Memory B cell (primary cell): ENCODE results near the gene KCNAB1.
A peak's percentile ranks its signal among the peaks of the same experiment; 100 is the strongest.
"Not testable (repeated sequence)": the region's sequence is repeated elsewhere in the genome, so short reads cannot be mapped to it uniquely, and the experiment has no call there.

ENCODE experiments used
- ATAC-seq: fragments of 150-1000 bp; cut with Tn5 transposase; 2 replicates; pipeline ENCODE4 v1.10.0; 2021; ENCODE audit warnings: low read depth, mild to moderate bottlenecking, moderate library complexity
- DNase-seq, 2 donors: peaks; one replicate each; pipeline ENCODE4 v3.0.0; 2022; ENCODE audit warnings: low spot score in 2 of 2
- H3K27ac Mint-ChIP-seq: one replicate; pipeline ENCODE4 v1.8.0; 2022; ENCODE audit warnings: mild to moderate bottlenecking, moderate library complexity, mixed read lengths
- H3K27me3 Mint-ChIP-seq: one replicate; pipeline ENCODE4 v1.8.0; 2022; ENCODE audit warnings: mixed read lengths
- H3K36me3 Mint-ChIP-seq: one replicate; pipeline ENCODE4 v1.8.0; 2022; ENCODE audit warnings: mild to moderate bottlenecking, mixed read lengths
- H3K4me1 Mint-ChIP-seq: one replicate; pipeline ENCODE4 v1.8.0; 2022; ENCODE audit warnings: mixed read lengths
- H3K4me3 Mint-ChIP-seq: one replicate; pipeline ENCODE4 v1.8.0; 2022; ENCODE audit warnings: mild to moderate bottlenecking, moderate library complexity, mixed read lengths
- H3K9me3 Mint-ChIP-seq: one replicate; pipeline ENCODE4 v1.8.0; 2022; ENCODE audit warnings: mixed read lengths

Gene KCNAB1

GRCh38 chr3:156120528-156121251 lies at the start of gene KCNAB1:
KCNAB1 (plus strand) TSS chr3:156120578.
- H3K4me1 Mint-ChIP-seq, result no peaks in the 10 kb centered on the region
- no peak for ATAC-seq
- H3K27me3 Mint-ChIP-seq, result peaks cover 6% of the 10 kb centered on the region
- no peaks in the 10 kb centered on the region for H3K36me3 Mint-ChIP-seq
- H3K27ac Mint-ChIP-seq, result no peak within 1 kb of the TSS
- H3K4me3 Mint-ChIP-seq, result no peak within 1 kb of the TSS
- DNase-seq, result no peak
- H3K9me3 Mint-ChIP-seq, result no peaks in the 10 kb centered on the region

- no peaks in the 10 kb centered on the region for H3K36me3 Mint-ChIP-seq
- no peaks in the 10 kb centered on the region for H3K9me3 Mint-ChIP-seq
- H3K27me3 Mint-ChIP-seq, result peaks cover 3% of the 10 kb centered on the region
- H3K4me1 Mint-ChIP-seq, result no peaks in the 10 kb centered on the region
- ATAC-seq, result no peak
- no peak overlapping the region for H3K27ac Mint-ChIP-seq
- no peak for DNase-seq
- no peak overlapping the region for H3K4me3 Mint-ChIP-seq
These were observed 49.3 kb upstream of the KCNAB1 start for GRCh38 chr3:156071031-156071430.

- DNase-seq, H3K27ac Mint-ChIP-seq, ATAC-seq, H3K27me3 Mint-ChIP-seq, H3K4me1 Mint-ChIP-seq, H3K36me3 Mint-ChIP-seq, H3K9me3 Mint-ChIP-seq, H3K4me3 Mint-ChIP-seq: not testable (repeated sequence)
These were observed 47.3 kb upstream of the KCNAB1 start for GRCh38 chr3:156072950-156073657.

GRCh38 chr3:156090126-156090525 lies 30.3 kb upstream of the KCNAB1 start:
- H3K36me3 Mint-ChIP-seq, result no peaks in the 10 kb centered on the region
- H3K27me3 Mint-ChIP-seq, result peaks cover 2% of the 10 kb centered on the region
- ATAC-seq (no peak), DNase-seq (no peak)
- H3K9me3 Mint-ChIP-seq, result no peaks in the 10 kb centered on the region
- no peak overlapping the region for H3K27ac Mint-ChIP-seq
- H3K4me1 Mint-ChIP-seq, result no peaks in the 10 kb centered on the region
- no peak overlapping the region for H3K4me3 Mint-ChIP-seq

GRCh38 chr3:156093964-156094363 lies 26.4 kb upstream of the KCNAB1 start:
- Mint-ChIP-seq H3K4me1 (no peaks in the 10 kb centered on the region), H3K36me3 (no peaks in the 10 kb centered on the region), H3K27ac (no peak overlapping the region), H3K9me3 (no peaks in the 10 kb centered on the region), H3K27me3 (peaks cover 5% of the 10 kb centered on the region), H3K4me3 (no peak overlapping the region)
- ATAC-seq (no peak), DNase-seq (no peak)

GRCh38 chr3:156094391-156094790 lies 26.0 kb upstream of the KCNAB1 start:
- no peaks in the 10 kb centered on the region for H3K9me3 Mint-ChIP-seq
- no peaks in the 10 kb centered on the region for H3K36me3 Mint-ChIP-seq
- ATAC-seq (no peak), DNase-seq (no peak)
- no peak overlapping the region for H3K27ac Mint-ChIP-seq
- no peaks in the 10 kb centered on the region for H3K4me1 Mint-ChIP-seq
- H3K27me3 Mint-ChIP-seq, result peaks cover 5% of the 10 kb centered on the region
- H3K4me3 Mint-ChIP-seq, result no peak overlapping the region

GRCh38 chr3:156095652-156096051 lies 24.7 kb upstream of the KCNAB1 start:
- H3K9me3 Mint-ChIP-seq, H3K27me3 Mint-ChIP-seq, H3K4me1 Mint-ChIP-seq, H3K36me3 Mint-ChIP-seq, H3K4me3 Mint-ChIP-seq, H3K27ac Mint-ChIP-seq, DNase-seq, ATAC-seq: not testable (repeated sequence)

GRCh38 chr3:156098437-156099035 lies 21.8 kb upstream of the KCNAB1 start:
- peaks cover 5% of the 10 kb centered on the region for H3K27me3 Mint-ChIP-seq
- H3K36me3 Mint-ChIP-seq, result no peaks in the 10 kb centered on the region
- DNase-seq (peak in 1 of 2 donors; percentile 3), ATAC-seq (peak; percentile 48)
- H3K4me1 Mint-ChIP-seq, result no peaks in the 10 kb centered on the region
- H3K27ac Mint-ChIP-seq, result no peak overlapping the region
- no peak overlapping the region for H3K4me3 Mint-ChIP-seq
- no peaks in the 10 kb centered on the region for H3K9me3 Mint-ChIP-seq

- not testable (repeated sequence) for H3K4me1 Mint-ChIP-seq, H3K9me3 Mint-ChIP-seq, H3K27ac Mint-ChIP-seq, H3K36me3 Mint-ChIP-seq, ATAC-seq, DNase-seq, H3K4me3 Mint-ChIP-seq, H3K27me3 Mint-ChIP-seq
These were observed 21.0 kb upstream of the KCNAB1 start for GRCh38 chr3:156099348-156099747.

- not testable (repeated sequence) for ATAC-seq, H3K27me3 Mint-ChIP-seq, H3K27ac Mint-ChIP-seq, H3K4me3 Mint-ChIP-seq, H3K4me1 Mint-ChIP-seq, DNase-seq, H3K36me3 Mint-ChIP-seq, H3K9me3 Mint-ChIP-seq
These were observed 20.4 kb upstream of the KCNAB1 start for GRCh38 chr3:156099984-156100383.

GRCh38 chr3:156102267-156102931 lies 18.0 kb upstream of the KCNAB1 start:
- Mint-ChIP-seq H3K4me3 (no peak overlapping the region), H3K9me3 (no peaks in the 10 kb centered on the region)
- no peak for ATAC-seq

GRCh38 chr3:156106721-156107373 lies 13.5 kb upstream of the KCNAB1 start:
- Mint-ChIP-seq H3K9me3 (no peaks in the 10 kb centered on the region), H3K36me3 (no peaks in the 10 kb centered on the region), H3K4me3 (no peak overlapping the region), H3K27ac (no peak overlapping the region), H3K4me1 (no peaks in the 10 kb centered on the region), H3K27me3 (peaks cover 10% of the 10 kb centered on the region)
- DNase-seq (no peak), ATAC-seq (no peak)

More at GRCh38 chr3:156102267-156102931, 18.0 kb upstream of the KCNAB1 start:
- peaks cover 9% of the 10 kb centered on the region for H3K27me3 Mint-ChIP-seq
- no peak for DNase-seq
- H3K36me3 Mint-ChIP-seq, result no peaks in the 10 kb centered on the region
- no peaks in the 10 kb centered on the region for H3K4me1 Mint-ChIP-seq
- no peak overlapping the region for H3K27ac Mint-ChIP-seq

- Mint-ChIP-seq H3K4me1 (no peaks in the 10 kb centered on the region), H3K4me3 (no peak overlapping the region), H3K36me3 (no peaks in the 10 kb centered on the region), H3K9me3 (no peaks in the 10 kb centered on the region), H3K27ac (no peak overlapping the region), H3K27me3 (peaks cover 10% of the 10 kb centered on the region)
- DNase-seq (no peak), ATAC-seq (no peak)
These were observed 12.9 kb upstream of the KCNAB1 start for GRCh38 chr3:156107504-156107903.

GRCh38 chr3:156108616-156109015 lies 11.8 kb upstream of the KCNAB1 start:
- Mint-ChIP-seq H3K4me1 (no peaks in the 10 kb centered on the region), H3K9me3 (no peaks in the 10 kb centered on the region), H3K27me3 (peaks cover 10% of the 10 kb centered on the region), H3K27ac (no peak overlapping the region), H3K36me3 (no peaks in the 10 kb centered on the region), H3K4me3 (no peak overlapping the region)
- no peak for DNase-seq
- ATAC-seq, result no peak
